ENCODE data around the gene E2F4. TPM values are rescaled to one million over a fixed set of nuclear protein-coding genes. Genes with fewer than 3 reads are reported as not detected.

Gene E2F4
- total RNA-seq, 1 donor from 2014 or later = 47.1 TPM

GRCh38 chr16:67147437-67148140, 44.4 kb upstream of the E2F4 start:
- Histone ChIP-seq H3K27me3 (ENCODE audit: control insufficient read depth, insufficient read depth, low read length) (no peaks in the 10 kb centered on the region), H3K4me3 (ENCODE audit: low read depth, low read length) (no peak overlapping the region), H3K36me3 (ENCODE audit: control insufficient read depth, insufficient read depth, low read length) (peaks cover 16% of the 10 kb centered on the region)
- peak; percentile 74 for DNase-seq (ENCODE audit: low read depth)
- TF ChIP-seq CTCF (IDR thresholded peaks at IDR 0.05; ENCODE audit: insufficient read depth, low read length, severe bottlenecking) = no peak
- FAIRE-seq = peak; percentile 92

GRCh38 chr16:67148221-67148620, 43.7 kb upstream of the E2F4 start:
- TF ChIP-seq CTCF (IDR thresholded peaks at IDR 0.05; ENCODE audit: insufficient read depth, low read length, severe bottlenecking) = no peak
- H3K4me3 ChIP-seq (ENCODE audit: low read depth, low read length) = no peak overlapping the region
- peaks cover 13% of the 10 kb centered on the region for H3K36me3 ChIP-seq (ENCODE audit: control insufficient read depth, insufficient read depth, low read length)
- DNase-seq (ENCODE audit: low read depth) (no peak), FAIRE-seq (no peak)
- H3K27me3 ChIP-seq (ENCODE audit: control insufficient read depth, insufficient read depth, low read length) = no peaks in the 10 kb centered on the region

GRCh38 chr16:67148656-67149275, 43.2 kb upstream of the E2F4 start:
- Histone ChIP-seq H3K4me3 (ENCODE audit: low read depth, low read length) (no peak overlapping the region), H3K36me3 (ENCODE audit: control insufficient read depth, insufficient read depth, low read length) (peaks cover 12% of the 10 kb centered on the region), H3K27me3 (ENCODE audit: control insufficient read depth, insufficient read depth, low read length) (no peaks in the 10 kb centered on the region)
- no peak for TF ChIP-seq CTCF (IDR thresholded peaks at IDR 0.05; ENCODE audit: insufficient read depth, low read length, severe bottlenecking)
- DNase-seq (ENCODE audit: low read depth) = no peak
- FAIRE-seq = no peak

- DNase-seq (ENCODE audit: low read depth) (no peak), FAIRE-seq (no peak)
- TF ChIP-seq CTCF (IDR thresholded peaks at IDR 0.05; ENCODE audit: insufficient read depth, low read length, severe bottlenecking) = no peak
- Histone ChIP-seq H3K27me3 (ENCODE audit: control insufficient read depth, insufficient read depth, low read length) (no peaks in the 10 kb centered on the region), H3K36me3 (ENCODE audit: control insufficient read depth, insufficient read depth, low read length) (peaks cover 12% of the 10 kb centered on the region), H3K4me3 (ENCODE audit: low read depth, low read length) (peak overlapping the region; percentile 58)
These were observed 42.5 kb upstream of the E2F4 start for GRCh38 chr16:67149276-67150046.

- TF ChIP-seq CTCF (IDR thresholded peaks at IDR 0.05; ENCODE audit: insufficient read depth, low read length, severe bottlenecking) = peak; percentile 13
- FAIRE-seq = no peak
- H3K36me3 ChIP-seq (ENCODE audit: control insufficient read depth, insufficient read depth, low read length) = peaks cover 6% of the 10 kb centered on the region
- no peaks in the 10 kb centered on the region for H3K27me3 ChIP-seq (ENCODE audit: control insufficient read depth, insufficient read depth, low read length)
- peak overlapping the region; percentile 58 for H3K4me3 ChIP-seq (ENCODE audit: low read depth, low read length)
- peak; percentile 15 for DNase-seq (ENCODE audit: low read depth)
These were observed 41.7 kb upstream of the E2F4 start for GRCh38 chr16:67150047-67150832.
